AG04449 (cell line): ENCODE results near the gene ASIP.
"Not testable (repeated sequence)": the region's sequence is repeated elsewhere in the genome, so short reads cannot be mapped to it uniquely, and the experiment has no call there.

Source experiments
- CTCF ChIA-PET: fragments of 350-600 bp; formaldehyde crosslinking; extraction: SDS; loops from one replicate; lab custom pipeline; 2021; ENCODE audit warnings: antibody characterized with exemption; lab: Yijun Ruan, JAX
- POLR2A ChIA-PET: fragments of 400-600, 350-600 bp; formaldehyde crosslinking; extraction: SDS; loops from one replicate; lab custom pipeline; 2020; ENCODE audit warnings: antibody characterized with exemption, inconsistent platforms; lab: Yijun Ruan, JAX
- DNase-seq: peaks from one replicate; pipeline ENCODE4 v3.0.0-alpha.2; 2010; ENCODE audit warnings: low read depth, low spot score
- H3K4me3 ChIP-seq: 2 replicates; pipeline ENCODE4 v1.5.1; 2011; ENCODE audit warnings: low read depth, mild to moderate bottlenecking, control low read depth, low read length
- CTCF ChIP-seq: IDR thresholded peaks from one replicate; pipeline ENCODE4 v1.5.1; 2011; ENCODE audit warnings: mild to moderate bottlenecking, moderate library complexity, low read length, control low read depth, inconsistent platforms; ENCODE audit not compliant: insufficient read depth; ENCODE audit errors: missing control alignments

Gene ASIP

GRCh38 chr20:34295284-34295683 lies 54.1 kb downstream of the ASIP start:
- no peak for TF ChIP-seq CTCF
- ChIA-PET POLR2A (no interaction called here), CTCF (interaction anchor here (0.7 to 10.3 kb wide), 4 partner anchors 8 to 412 kb away, joined by 3 to 94 read pairs (median 3); no protein-coding TSS in a partner anchor)
- DNase-seq = no peak
- H3K4me3 ChIP-seq = no peak overlapping the region

- POLR2A ChIA-PET = no interaction called here
Measured at GRCh38 chr20:34296468-34296867, 55.2 kb downstream of the ASIP start.

GRCh38 chr20:34298294-34298784 lies 57.1 kb downstream of the ASIP start:
- CTCF ChIA-PET = interaction anchor here (1.1 to 10.3 kb wide), 6 partner anchors 14 to 471 kb away, joined by 3 to 94 read pairs (median 4); partner anchors contain the start of gene DYNLRB1
- POLR2A ChIA-PET, DNase-seq, H3K4me3 ChIP-seq: not testable (repeated sequence)

More at GRCh38 chr20:34296468-34296867, 55.2 kb downstream of the ASIP start:
- TF ChIP-seq CTCF = no peak
- CTCF ChIA-PET = interaction anchor here (0.8 to 10.3 kb wide), 5 partner anchors 105 to 411 kb away, joined by 3 to 94 read pairs (median 3); partner anchors contain the start of gene DYNLRB1
- no peak overlapping the region for H3K4me3 ChIP-seq
- DNase-seq = no peak

GRCh38 chr20:34299556-34300255 lies 58.5 kb downstream of the ASIP start:
- DNase-seq = no peak
- ChIA-PET POLR2A (no interaction called here), CTCF (interaction anchor here (1.0 to 10.3 kb wide), 7 partner anchors 13 to 439 kb away, joined by 3 to 94 read pairs (median 3); no protein-coding TSS in a partner anchor)
- no peak for TF ChIP-seq CTCF
- H3K4me3 ChIP-seq = no peak overlapping the region

GRCh38 chr20:34300256-34300806 lies 59.1 kb downstream of the ASIP start:
- no peak for TF ChIP-seq CTCF
- H3K4me3 ChIP-seq = no peak overlapping the region
- DNase-seq = no peak
- ChIA-PET POLR2A (no interaction called here), CTCF (interaction anchor here (1.3 to 10.3 kb wide), 4 partner anchors 12 to 223 kb away, joined by 3 to 94 read pairs (median 8); no protein-coding TSS in a partner anchor)

GRCh38 chr20:34300809-34301586 lies 59.8 kb downstream of the ASIP start:
- DNase-seq = no peak
- no peak overlapping the region for H3K4me3 ChIP-seq
- POLR2A ChIA-PET = interaction anchor here (1.0 kb wide), 1 partner anchor 52 kb away, joined by 3 read pairs; no protein-coding TSS in a partner anchor
- CTCF ChIA-PET = interaction anchor here (1.6 to 10.3 kb wide), 5 partner anchors 8 to 222 kb away, joined by 4 to 94 read pairs (median 5); no protein-coding TSS in a partner anchor
- no peak for TF ChIP-seq CTCF
